HepG2 (cell line): ENCODE measurements around the gene RING1. TPM values are rescaled to one million over a fixed set of nuclear protein-coding genes. Genes with fewer than 3 reads are reported as not detected.

Experiments
- ATAC-seq: fragments of 200-7000 bp; cut with Tn5 transposase; 3 replicates; pipeline ENCODE4 v1.9.1; 2020; ENCODE audit warnings: mild to moderate bottlenecking, moderate library complexity
- BruUV-seq: library from RNA; stranded (reverse); fragments of 400-500 nt; replicated peaks from 2 replicates; lab custom pipeline; 2021; lab: Mats Ljungman, UMichigan
- CTCF ChIA-PET: fragments of 300-600 bp; formaldehyde crosslinking; extraction: SDS; loops from one replicate; lab custom pipeline; 2021; ENCODE audit warnings: low total read pairs, inconsistent platforms, low intra/inter-chr PET ratio; lab: Yijun Ruan, JAX
- POLR2A ChIA-PET: fragments of 350-600 bp; sonication (Branson Sonifier 250); formaldehyde crosslinking; loops from one replicate; lab custom pipeline; 2020; ENCODE audit warnings: antibody characterized with exemption, inconsistent platforms; lab: Yijun Ruan, JAX
- DNase-seq: peaks from one replicate; pipeline ENCODE4 v3.0.0-alpha.2; 2015; ENCODE audit warnings: low spot score
- FAIRE-seq: peaks from 3 replicates; lab custom pipeline; 2011; peaks lifted over from hg19 to GRCh38; lab: Jason Lieb, UNC
- H2AFZ ChIP-seq: one replicate; pipeline ENCODE4 v1.6.1; 2011; ENCODE audit warnings: low read length, inconsistent platforms
- H3K27ac ChIP-seq: fragments of 300-600 bp; 3 replicates; pipeline ENCODE4 v1.8.0; 2011; ENCODE audit warnings: mixed run types, mild to moderate bottlenecking, mixed read lengths, low read length, inconsistent platforms; ENCODE audit not compliant: insufficient read depth; ENCODE audit errors: extremely low read length
- H3K27me3 ChIP-seq, 2 experiments: fragments of 200-600 bp in 1 of 2; 2 replicates in 1 of 2; 3 replicates in 1 of 2; pipeline versions ENCODE4 v1.6.0 to v1.8.0; 2011; ENCODE audit warnings: low read length in 2 of 2, mild to moderate bottlenecking in 2 of 2, moderate library complexity in 2 of 2, inconsistent platforms in 1 of 2; ENCODE audit not compliant: insufficient read depth in 2 of 2, control insufficient read depth in 1 of 2
- H3K36me3 ChIP-seq, 2 experiments: fragments of 200-600 bp in 1 of 2; replicated peaks in 1 of 2; 2 replicates in 1 of 2; 3 replicates in 1 of 2; pipeline versions ENCODE4 v1.5.1 to v1.8.0; 2011; ENCODE audit warnings: low read length in 2 of 2, inconsistent platforms in 1 of 2; ENCODE audit not compliant: insufficient read depth in 2 of 2, control insufficient read depth in 1 of 2
- H3K4me1 ChIP-seq: 2 replicates; pipeline ENCODE4 v1.5.1; 2012; ENCODE audit warnings: low read length, inconsistent platforms; ENCODE audit not compliant: insufficient read depth
- H3K4me2 ChIP-seq: 2 replicates; pipeline ENCODE4 v1.6.0; 2011; ENCODE audit warnings: low read depth, low read length, inconsistent platforms
- H3K4me3 ChIP-seq, 3 experiments: fragments of 200-600 bp in 1 of 3; sonication (generic), shearing (Covaris generic) in 1 of 3; replicated peaks in 1 of 3; 2 replicates each; pipeline ENCODE4 v1.5.1; 2011 to 2016; ENCODE audit warnings: low read length in 3 of 3, inconsistent platforms in 2 of 3, low read depth in 2 of 3, mild to moderate bottlenecking in 2 of 3, control low read depth in 1 of 3, mixed read lengths in 1 of 3; ENCODE audit not compliant: insufficient read depth in 1 of 3
- H3K79me2 ChIP-seq: one replicate; pipeline ENCODE4 v1.6.1; 2011; ENCODE audit warnings: low read length, inconsistent platforms; ENCODE audit not compliant: insufficient read depth
- H3K9ac ChIP-seq: 2 replicates; pipeline ENCODE4 v1.6.0; 2011; ENCODE audit warnings: mild to moderate bottlenecking, low read depth, low read length, inconsistent platforms; ENCODE audit not compliant: insufficient read depth
- H3K9me3 ChIP-seq: 2 replicates; pipeline ENCODE4 v1.5.1; 2012; ENCODE audit warnings: mild to moderate bottlenecking, low read length
- H4K20me1 ChIP-seq: 2 replicates; pipeline ENCODE4 v1.6.0; 2011; ENCODE audit warnings: inconsistent platforms, mild to moderate bottlenecking, low read length, moderate library complexity; ENCODE audit not compliant: insufficient read depth
- CEBPB ChIP-seq: IDR thresholded peaks from 2 replicates; pipeline ENCODE4 v1.6.1; 2011; ENCODE audit warnings: low read depth, low read length, improper control_type of control experiment, borderline replicate concordance
- FOXK1 ChIP-seq: sonication (generic); formaldehyde crosslinking; IDR thresholded peaks from 2 replicates; pipeline ENCODE4 v1.4.0; 2020; ENCODE audit warnings: low read depth, missing genetic modification reagents, borderline replicate concordance
- FUBP1 ChIP-seq: sonication (generic); formaldehyde crosslinking; IDR thresholded peaks from 2 replicates; pipeline ENCODE4 v1.5.1; 2020; ENCODE audit warnings: missing genetic modification reagents, mild to moderate bottlenecking, borderline replicate concordance
- HMG20A ChIP-seq: IDR thresholded peaks from 2 replicates; pipeline ENCODE4 v1.6.1; 2016; ENCODE audit warnings: borderline replicate concordance
- HNF4G ChIP-seq, 2 experiments: sonication (generic) in 1 of 2; formaldehyde crosslinking in 1 of 2; IDR thresholded peaks; 2 replicates each; pipeline versions ENCODE4 v1.4.0 to v1.6.1; 2011 to 2020; ENCODE audit warnings: borderline replicate concordance in 2 of 2, low read depth in 2 of 2, mild to moderate bottlenecking in 2 of 2, low read length in 1 of 2, missing genetic modification reagents in 1 of 2, moderate library complexity in 1 of 2
- NONO ChIP-seq, 2 experiments: fragments of 450-650 bp in 1 of 2; sonication (generic) in 1 of 2; formaldehyde crosslinking in 1 of 2; IDR thresholded peaks in 1 of 2; conservative IDR thresholded peaks in 1 of 2; 2 replicates each; pipeline versions ENCODE4 v1.6.1 to v1.8.0; 2017 to 2022; ENCODE audit warnings: mild to moderate bottlenecking in 1 of 2, missing genetic modification reagents in 1 of 2, moderate library complexity in 1 of 2
- NR2F6 ChIP-seq, 2 experiments: IDR thresholded peaks; 2 replicates each; pipeline ENCODE4 v1.6.1; 2016; ENCODE audit warnings: antibody characterized with exemption in 1 of 2, mild to moderate bottlenecking in 1 of 2
- REXO4 ChIP-seq: sonication (generic); formaldehyde crosslinking; IDR thresholded peaks from 2 replicates; pipeline ENCODE4 v1.8.0; 2022; ENCODE audit warnings: missing genetic modification reagents, mild to moderate bottlenecking, borderline replicate concordance
- ZNF121 ChIP-seq: sonication (generic); formaldehyde crosslinking; IDR thresholded peaks from 2 replicates; pipeline ENCODE4 v1.5.0; 2020; ENCODE audit warnings: mild to moderate bottlenecking, missing genetic modification reagents
- WGBS: methylation state at CpG from one replicate; pipeline ENCODE4 v1.1.6; 2017; ENCODE audit warnings: low lambda C conversion rate; 5-methylcytosine and 5-hydroxymethylcytosine counted together
- in situ Hi-C: cut with HindIII; loops from 2 replicates; pipeline ENCODE4 v1.10.0; 2017; ENCODE audit warnings: low pct_unique_long_range_greater_than_20kb; ENCODE audit not compliant: extremely low pct_ligation_motif_present
- intact Hi-C: fragments of 100-400 bp; cut with micrococcal nuclease; formaldehyde crosslinking; loops from one replicate; pipeline ENCODE4 v1.10.0; 2022; ENCODE audit not compliant: unreplicated experiment
- polyA plus RNA-seq, 8 experiments: library from polyadenylated mRNA; depleted of rRNA in 3 of 8; stranded (reverse) in 7 of 8; unstranded in 1 of 8; fragments of >200 nt; fragmentation: Illumina TruSeq in 4 of 8; extraction: Trizol in 4 of 8; gene quantifications; 2 replicates each; pipeline versions ENCODE4 v1.2.1 to v1.2.3, GENCODE V29; 2011 to 2016; ENCODE audit warnings: low read depth in 4 of 8, missing spikeins in 1 of 8, mixed read lengths in 1 of 8; ENCODE audit not compliant: insufficient read depth in 1 of 8
- total RNA-seq, 5 experiments: library from RNA; depleted of rRNA; stranded (reverse); fragments of >200 nt; fragmentation: Illumina TruSeq; extraction: Trizol; gene quantifications; 2 replicates each; pipeline ENCODE4 v1.2.3, GENCODE V29; 2016; ENCODE audit warnings: low read depth in 1 of 5
- TF ChIP-seq, protein P1 (sequence below): sonication (generic); formaldehyde crosslinking; IDR thresholded peaks from 2 replicates; pipeline ENCODE4 v1.5.1; 2020; ENCODE audit warnings: mild to moderate bottlenecking, missing genetic modification reagents, moderate library complexity

The RING1 gene
- total and polyA plus RNA-seq, 2 of the 13 experiments (the other 11 are each of a cell fraction or from before 2014, with no cell fraction given): 23.9 to 33.6 TPM

GRCh38 chr6:33241968-33242367 lies 33.7 kb downstream of the RING1 start:
- FAIRE-seq (no peak), ATAC-seq (no peak), DNase-seq (no peak)
- ChIA-PET CTCF (no interaction called here), POLR2A (no interaction called here)
- no peaks in the 10 kb centered on the region for H4K20me1 ChIP-seq
- no peaks in the 10 kb centered on the region for H3K79me2 ChIP-seq
- H3K4me3 ChIP-seq: no peak overlapping the region
- intact Hi-C loops: no loop called here
- no peak overlapping the region for H3K9ac ChIP-seq
- no peaks in the 10 kb centered on the region for H3K4me1 ChIP-seq
- H3K27me3 ChIP-seq: peaks cover 0 to 30% of the 10 kb centered on the region in 2 experiments; a peak in 4 of 5 replicates
- no peaks in the 10 kb centered on the region for H3K36me3 ChIP-seq
- H3K27ac ChIP-seq: no peak overlapping the region
- H2AFZ ChIP-seq: no peak overlapping the region
- BruUV-seq: no TSS peak
- H3K9me3 ChIP-seq: no peaks in the 10 kb centered on the region
- TF ChIP-seq HMG20A (CRISPR knock-in tag): no peak
- no peak for TF ChIP-seq FUBP1 (CRISPR knock-in tag)
- TF ChIP-seq CEBPB: no peak
- TF ChIP-seq FOXK1 (CRISPR knock-in tag): no peak
- no peak for TF ChIP-seq NR2F6 (IDR thresholded peaks at IDR 0.05)
- no peak for TF ChIP-seq NR2F6 (CRISPR knock-in tag; IDR thresholded peaks at IDR 0.05)
- TF ChIP-seq NONO (IDR thresholded peaks at IDR 0.05): no peak
- TF ChIP-seq NONO (CRISPR knock-in tag; conservative IDR thresholded peaks at IDR 0.05): no peak
- TF ChIP-seq, protein P1, sequence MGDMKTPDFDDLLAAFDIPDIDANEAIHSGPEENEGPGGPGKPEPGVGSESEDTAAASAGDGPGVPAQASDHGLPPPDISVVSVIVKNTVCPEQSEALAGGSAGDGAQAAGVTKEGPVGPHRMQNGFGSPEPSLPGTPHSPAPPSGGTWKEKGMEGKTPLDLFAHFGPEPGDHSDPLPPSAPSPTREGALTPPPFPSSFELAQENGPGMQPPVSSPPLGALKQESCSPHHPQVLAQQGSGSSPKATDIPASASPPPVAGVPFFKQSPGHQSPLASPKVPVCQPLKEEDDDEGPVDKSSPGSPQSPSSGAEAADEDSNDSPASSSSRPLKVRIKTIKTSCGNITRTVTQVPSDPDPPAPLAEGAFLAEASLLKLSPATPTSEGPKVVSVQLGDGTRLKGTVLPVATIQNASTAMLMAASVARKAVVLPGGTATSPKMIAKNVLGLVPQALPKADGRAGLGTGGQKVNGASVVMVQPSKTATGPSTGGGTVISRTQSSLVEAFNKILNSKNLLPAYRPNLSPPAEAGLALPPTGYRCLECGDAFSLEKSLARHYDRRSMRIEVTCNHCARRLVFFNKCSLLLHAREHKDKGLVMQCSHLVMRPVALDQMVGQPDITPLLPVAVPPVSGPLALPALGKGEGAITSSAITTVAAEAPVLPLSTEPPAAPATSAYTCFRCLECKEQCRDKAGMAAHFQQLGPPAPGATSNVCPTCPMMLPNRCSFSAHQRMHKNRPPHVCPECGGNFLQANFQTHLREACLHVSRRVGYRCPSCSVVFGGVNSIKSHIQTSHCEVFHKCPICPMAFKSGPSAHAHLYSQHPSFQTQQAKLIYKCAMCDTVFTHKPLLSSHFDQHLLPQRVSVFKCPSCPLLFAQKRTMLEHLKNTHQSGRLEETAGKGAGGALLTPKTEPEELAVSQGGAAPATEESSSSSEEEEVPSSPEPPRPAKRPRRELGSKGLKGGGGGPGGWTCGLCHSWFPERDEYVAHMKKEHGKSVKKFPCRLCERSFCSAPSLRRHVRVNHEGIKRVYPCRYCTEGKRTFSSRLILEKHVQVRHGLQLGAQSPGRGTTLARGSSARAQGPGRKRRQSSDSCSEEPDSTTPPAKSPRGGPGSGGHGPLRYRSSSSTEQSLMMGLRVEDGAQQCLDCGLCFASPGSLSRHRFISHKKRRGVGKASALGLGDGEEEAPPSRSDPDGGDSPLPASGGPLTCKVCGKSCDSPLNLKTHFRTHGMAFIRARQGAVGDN (CRISPR knock-in tag): no peak
- TF ChIP-seq ZNF121 (CRISPR knock-in tag): no peak
- TF ChIP-seq HNF4G (IDR thresholded peaks at IDR 0.05; ENCODE audit: borderline replicate concordance, low read depth, low read length): no peak
- no peak for TF ChIP-seq HNF4G (CRISPR knock-in tag; IDR thresholded peaks at IDR 0.05; ENCODE audit: borderline replicate concordance, low read depth)
- no peak for TF ChIP-seq REXO4 (CRISPR knock-in tag)
- WGBS: 16% methylated on average over 3 of the region's 3 CpGs
- H3K4me2 ChIP-seq: no peak overlapping the region
- in situ Hi-C loops: no loop called here
